ENCODE data around the gene MAGEB3.
"Not testable (repeated sequence)": the region's sequence is repeated elsewhere in the genome, so short reads cannot be mapped to it uniquely, and the experiment has no call there.

Gene MAGEB3, protein sequence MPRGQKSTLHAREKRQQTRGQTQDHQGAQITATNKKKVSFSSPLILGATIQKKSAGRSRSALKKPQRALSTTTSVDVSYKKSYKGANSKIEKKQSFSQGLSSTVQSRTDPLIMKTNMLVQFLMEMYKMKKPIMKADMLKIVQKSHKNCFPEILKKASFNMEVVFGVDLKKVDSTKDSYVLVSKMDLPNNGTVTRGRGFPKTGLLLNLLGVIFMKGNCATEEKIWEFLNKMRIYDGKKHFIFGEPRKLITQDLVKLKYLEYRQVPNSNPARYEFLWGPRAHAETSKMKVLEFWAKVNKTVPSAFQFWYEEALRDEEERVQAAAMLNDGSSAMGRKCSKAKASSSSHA

GRCh38 chrX:30230395-30230794 lies at the start of gene MAGEB3:
MAGEB3 (plus strand) TSS chrX:30230657; CDS start chrX:30235925, 5,268 bp downstream.
- no peak for DNase-seq (ENCODE audit: low read depth)

GRCh38 chrX:30181353-30181752 lies 49.1 kb upstream of the MAGEB3 start:
- no peak for DNase-seq (ENCODE audit: low read depth)

DNA sequence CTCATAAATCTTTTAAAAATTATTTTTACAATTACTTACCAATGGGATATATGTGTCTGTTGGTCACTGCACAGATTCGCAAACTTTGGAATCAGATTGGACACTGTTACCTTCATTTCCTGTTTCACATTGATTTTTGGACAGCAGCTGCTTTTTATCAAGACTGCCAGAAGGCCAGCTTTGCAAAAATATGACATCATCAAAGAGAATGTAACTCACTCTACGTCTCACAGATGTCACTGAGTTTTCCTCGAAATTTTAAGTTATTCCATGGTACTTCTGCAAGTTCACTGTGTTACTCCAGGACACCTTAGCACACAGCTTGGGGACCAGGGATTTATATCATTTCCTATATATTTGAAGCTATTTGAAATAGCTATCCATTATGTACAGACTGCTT lies 46.9 kb upstream of the MAGEB3 start:
- DNase-seq (ENCODE audit: low read depth): no peak

GRCh38 chrX:30190426-30190825 lies 40.0 kb upstream of the MAGEB3 start:
- no peak for DNase-seq (ENCODE audit: low read depth)

DNA sequence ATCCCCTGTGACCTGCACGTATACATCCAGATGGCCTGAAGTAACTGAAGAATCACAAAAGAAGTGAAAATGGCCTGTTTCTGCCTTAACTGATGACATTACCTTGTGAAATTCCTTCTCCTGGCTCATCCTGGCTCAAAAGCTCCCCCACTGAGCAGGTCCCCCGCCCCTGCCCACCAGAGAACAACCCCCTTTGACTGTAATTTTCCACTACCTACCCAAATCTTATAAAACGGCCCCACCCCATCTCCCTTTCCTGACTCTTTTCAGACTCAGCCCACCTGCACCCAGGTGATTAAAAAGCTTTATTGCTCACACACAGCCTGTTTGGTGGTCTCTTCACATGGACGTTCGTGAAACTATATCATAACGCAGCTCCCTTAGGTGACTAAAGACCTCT lies 36.5 kb upstream of the MAGEB3 start:
- DNase-seq (ENCODE audit: low read depth): not testable (repeated sequence)

GRCh38 chrX:30196322-30196721 lies 34.1 kb upstream of the MAGEB3 start:
- DNase-seq (ENCODE audit: low read depth): no peak

DNA sequence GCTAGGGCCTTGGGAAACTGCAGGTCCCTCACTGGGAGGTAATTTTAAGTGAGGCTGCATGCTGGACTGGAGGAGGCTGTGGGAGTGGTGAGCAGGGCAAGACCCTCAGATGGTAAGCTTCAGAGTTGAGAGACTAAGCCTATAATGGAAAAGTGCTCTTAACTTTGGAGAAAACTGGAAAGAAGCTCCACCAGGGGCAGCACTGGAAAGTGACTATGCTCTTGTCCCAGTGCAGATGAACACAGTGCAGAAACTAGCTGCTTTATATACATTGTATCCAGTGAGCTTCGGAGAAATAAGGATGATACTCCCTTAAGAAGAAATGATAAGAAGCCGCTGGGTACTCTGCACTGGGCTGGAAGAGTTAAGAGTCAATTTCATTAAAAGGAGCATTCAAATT lies 18.3 kb upstream of the MAGEB3 start:
- DNase-seq (ENCODE audit: low read depth): no peak

DNA sequence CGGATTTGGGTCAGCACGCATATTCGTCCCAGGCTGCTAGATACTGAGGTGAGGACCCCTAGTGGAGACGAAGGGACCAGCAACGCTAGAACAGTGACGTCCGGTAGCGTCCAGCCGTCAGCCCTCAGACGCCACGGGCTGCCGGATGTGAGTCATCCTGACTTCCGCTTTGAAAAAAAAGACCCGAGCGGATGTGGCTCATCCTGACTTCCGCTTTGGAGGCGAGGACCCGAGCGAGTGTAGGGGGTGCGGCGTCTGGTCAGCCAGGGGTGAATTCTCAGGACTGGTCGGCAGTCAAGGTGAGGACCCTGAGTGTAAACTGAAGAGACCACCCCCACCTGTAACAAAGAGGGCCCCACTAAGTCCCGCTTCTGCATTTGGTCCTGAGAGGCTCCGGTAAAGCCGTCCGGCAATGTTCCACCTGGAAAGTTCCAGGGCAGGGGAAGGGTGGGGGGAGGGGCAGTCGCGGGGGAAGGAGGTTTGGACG lies 15.1 kb upstream of the MAGEB3 start, which contains the start of gene MAGEB2:
Gene MAGEB2, plus strand, starts transcription at position 207 of the 487 bp plus-strand sequence. CDS start 3,018 bp downstream, outside the sequence.
- DNase-seq (ENCODE audit: low read depth): no peak

- DNase-seq (ENCODE audit: low read depth): no peak
Observed at GRCh38 chrX:30217465-30217864, 13.0 kb upstream of the MAGEB3 start.

DNA sequence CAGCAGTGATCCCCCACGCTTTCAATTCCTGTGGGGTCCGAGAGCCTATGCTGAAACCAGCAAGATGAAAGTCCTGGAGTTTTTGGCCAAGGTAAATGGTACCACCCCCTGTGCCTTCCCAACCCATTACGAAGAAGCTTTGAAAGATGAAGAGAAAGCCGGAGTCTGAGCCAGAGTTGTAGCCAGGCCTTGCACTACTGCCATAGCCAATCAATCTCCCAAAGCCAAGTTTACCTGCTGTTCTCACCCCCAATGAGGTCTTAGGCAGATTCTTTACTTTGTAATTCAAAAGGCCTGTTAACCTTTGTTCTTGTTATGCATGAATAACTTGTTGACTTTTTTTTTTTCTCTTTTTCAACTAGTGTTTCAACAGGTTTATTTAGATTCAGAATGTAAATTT lies 11.1 kb upstream of the MAGEB3 start:
- DNase-seq (ENCODE audit: low read depth): no peak

DNA sequence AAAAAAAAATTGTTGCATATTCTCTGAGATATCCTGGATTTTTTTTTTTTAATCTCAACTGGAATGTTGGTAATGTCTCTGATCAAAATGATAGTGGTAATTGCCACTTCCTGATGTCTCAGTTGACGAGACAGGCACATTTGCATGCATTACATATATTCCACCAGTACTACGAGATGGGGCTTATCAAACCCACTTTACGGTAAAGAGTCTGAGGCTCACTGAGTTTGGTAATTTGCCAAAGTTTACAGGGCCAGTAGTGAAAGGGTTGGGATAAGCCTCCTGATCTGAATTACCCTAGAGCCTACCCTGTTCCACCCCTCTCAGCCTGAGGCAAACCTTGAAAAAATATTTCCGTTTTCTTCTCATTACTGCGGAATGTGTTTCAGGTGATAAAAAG lies 9.8 kb upstream of the MAGEB3 start:
- no peak for DNase-seq (ENCODE audit: low read depth)

DNA sequence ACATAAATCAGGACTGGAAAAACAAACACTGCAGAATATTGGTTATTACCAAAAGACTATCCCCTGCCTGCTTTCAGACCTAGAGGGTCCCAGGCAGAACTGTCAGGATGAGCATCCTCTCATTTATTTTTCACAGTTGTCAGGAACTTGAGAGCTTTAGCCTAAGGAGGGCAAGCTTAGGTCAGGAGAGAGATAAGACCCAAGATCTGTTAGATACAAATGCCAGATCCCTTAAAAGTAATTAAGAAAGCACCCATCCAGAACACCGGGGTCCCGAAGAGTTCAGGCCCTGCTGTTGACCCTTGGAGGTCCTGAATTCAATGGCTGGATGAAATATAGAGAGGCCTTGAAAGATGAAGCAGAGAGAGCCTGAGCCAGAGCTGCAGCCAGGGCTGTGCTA lies 5.9 kb upstream of the MAGEB3 start:
- DNase-seq (ENCODE audit: low read depth): no peak

- no peak for DNase-seq (ENCODE audit: low read depth)
Observed at GRCh38 chrX:30228526-30228925, 1.9 kb upstream of the MAGEB3 start.

DNA sequence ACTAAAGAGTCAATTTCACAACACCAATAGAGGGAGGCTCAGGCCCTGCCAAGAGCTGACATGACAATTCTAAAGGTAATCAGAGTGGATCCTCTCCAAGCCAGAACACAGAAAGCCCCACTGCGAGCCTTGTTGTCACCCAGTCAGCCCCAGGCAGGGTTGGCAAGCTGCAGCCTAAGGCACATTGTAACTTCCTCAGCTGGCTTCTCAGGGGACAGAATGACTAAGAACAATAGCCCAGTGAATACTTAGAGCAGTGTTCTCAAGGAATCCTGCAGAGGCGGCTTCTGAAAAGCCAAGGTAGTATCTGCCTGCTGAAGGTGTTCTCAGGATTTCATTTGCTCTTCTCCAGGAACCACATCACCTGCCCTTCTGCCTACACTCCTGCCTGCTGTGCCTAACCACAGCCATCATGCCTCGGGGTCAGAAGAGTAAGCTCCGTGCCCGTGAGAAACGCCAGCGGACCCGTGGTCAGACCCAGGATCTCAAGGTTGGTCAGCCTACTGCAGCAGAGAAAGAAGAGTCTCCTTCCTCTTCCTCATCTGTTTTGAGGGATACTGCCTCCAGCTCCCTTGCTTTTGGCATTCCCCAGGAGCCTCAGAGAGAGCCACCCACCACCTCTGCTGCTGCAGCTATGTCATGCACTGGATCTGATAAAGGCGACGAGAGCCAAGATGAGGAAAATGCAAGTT lies 11.4 kb downstream of the MAGEB3 start, which contains the start of gene MAGEB4:
Gene MAGEB4, plus strand, starts transcription at position 277 of the 692 bp plus-strand sequence. Its CDS starts 136 bp downstream, at position 413.
- DNase-seq (ENCODE audit: low read depth): no peak

- no peak for DNase-seq (ENCODE audit: low read depth)
Observed at GRCh38 chrX:30246769-30247489, 16.5 kb downstream of the MAGEB3 start, which contains the start of gene MAGEB1. MAGEB1 (plus strand) TSS chrX:30247146; CDS start chrX:30250494, 3,348 bp downstream.

- no peak for DNase-seq (ENCODE audit: low read depth)
Observed at GRCh38 chrX:30248854-30249253, 18.4 kb downstream of the MAGEB3 start.

- DNase-seq (ENCODE audit: low read depth): no peak
Observed at GRCh38 chrX:30253257-30253656, 22.8 kb downstream of the MAGEB3 start.

- DNase-seq (ENCODE audit: low read depth): no peak
Observed at GRCh38 chrX:30259927-30260326, 29.5 kb downstream of the MAGEB3 start.

DNA sequence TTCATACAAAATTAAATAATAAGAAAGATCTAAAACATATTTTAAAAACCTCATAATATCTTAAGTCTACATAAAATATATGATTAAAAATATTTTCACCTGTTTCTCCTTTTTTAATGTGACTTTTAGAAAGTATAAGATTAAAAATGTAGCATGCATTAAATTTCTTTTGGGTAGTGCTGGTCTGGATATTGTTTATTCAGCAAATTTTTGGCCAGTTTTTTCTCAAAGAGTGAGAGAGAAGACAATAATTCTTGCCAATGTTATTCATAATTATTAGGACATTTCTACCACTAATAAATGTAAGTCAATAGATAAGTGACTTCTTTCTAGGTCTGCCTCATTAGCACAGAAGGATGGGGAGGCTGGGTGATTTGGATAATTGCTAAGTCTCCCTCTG lies 30.6 kb downstream of the MAGEB3 start:
- DNase-seq (ENCODE audit: low read depth): no peak

- no peak for DNase-seq (ENCODE audit: low read depth)
Observed at GRCh38 chrX:30262763-30263162, 32.3 kb downstream of the MAGEB3 start.

DNA sequence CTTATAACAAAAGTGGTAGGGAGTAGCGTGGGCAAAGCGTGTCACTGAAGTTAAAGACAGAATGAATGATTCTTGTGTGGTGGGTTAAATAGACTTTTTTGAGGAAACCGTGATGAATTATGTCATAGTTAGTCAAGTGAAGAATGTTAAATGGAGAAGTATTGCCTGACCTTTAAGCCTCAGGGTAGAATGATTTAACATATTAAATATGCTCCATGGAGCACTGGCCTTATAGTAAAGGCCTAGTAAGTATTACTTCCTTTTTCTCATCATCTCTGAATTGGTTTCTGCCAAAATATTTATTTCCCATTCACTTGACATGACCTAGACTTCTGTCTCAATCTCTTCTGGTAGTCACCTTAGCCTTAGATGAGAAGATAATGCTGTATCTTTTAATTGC lies 40.2 kb downstream of the MAGEB3 start:
- no peak for DNase-seq (ENCODE audit: low read depth)

- no peak for DNase-seq (ENCODE audit: low read depth)
Observed at GRCh38 chrX:30275498-30275897, 45.0 kb downstream of the MAGEB3 start.
